ENCODE data around the gene CCND2. TPM values are rescaled to one million over a fixed set of nuclear protein-coding genes. Genes with fewer than 3 reads are reported as not detected.

CCND2 gene
- total RNA-seq, 1 donor from 2014 or later, result 57.5 TPM

DNA sequence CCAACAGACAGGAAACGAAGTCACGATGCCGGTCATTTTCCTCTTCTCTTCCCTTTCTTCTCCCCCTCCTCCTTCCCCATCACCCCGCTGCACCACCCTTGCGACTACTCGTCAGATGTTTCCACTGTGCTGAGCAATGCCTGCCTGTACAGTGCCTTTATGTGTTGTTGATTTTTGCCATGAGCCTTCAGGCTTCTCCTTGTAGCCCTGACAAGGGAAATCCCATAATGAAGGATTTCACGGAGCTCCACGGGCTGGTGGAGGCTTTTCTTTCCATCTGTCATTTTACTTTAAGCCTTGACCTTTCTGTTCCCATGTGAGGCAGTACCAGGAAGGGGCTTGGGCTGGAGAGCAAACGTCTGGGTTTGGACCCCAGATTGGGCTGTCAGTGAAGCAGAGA is 28.7 kb upstream of the CCND2 start:
- DNase-seq (ENCODE audit: extremely low spot score in 2 of 2), result no peak
- TF ChIP-seq, protein P1, sequence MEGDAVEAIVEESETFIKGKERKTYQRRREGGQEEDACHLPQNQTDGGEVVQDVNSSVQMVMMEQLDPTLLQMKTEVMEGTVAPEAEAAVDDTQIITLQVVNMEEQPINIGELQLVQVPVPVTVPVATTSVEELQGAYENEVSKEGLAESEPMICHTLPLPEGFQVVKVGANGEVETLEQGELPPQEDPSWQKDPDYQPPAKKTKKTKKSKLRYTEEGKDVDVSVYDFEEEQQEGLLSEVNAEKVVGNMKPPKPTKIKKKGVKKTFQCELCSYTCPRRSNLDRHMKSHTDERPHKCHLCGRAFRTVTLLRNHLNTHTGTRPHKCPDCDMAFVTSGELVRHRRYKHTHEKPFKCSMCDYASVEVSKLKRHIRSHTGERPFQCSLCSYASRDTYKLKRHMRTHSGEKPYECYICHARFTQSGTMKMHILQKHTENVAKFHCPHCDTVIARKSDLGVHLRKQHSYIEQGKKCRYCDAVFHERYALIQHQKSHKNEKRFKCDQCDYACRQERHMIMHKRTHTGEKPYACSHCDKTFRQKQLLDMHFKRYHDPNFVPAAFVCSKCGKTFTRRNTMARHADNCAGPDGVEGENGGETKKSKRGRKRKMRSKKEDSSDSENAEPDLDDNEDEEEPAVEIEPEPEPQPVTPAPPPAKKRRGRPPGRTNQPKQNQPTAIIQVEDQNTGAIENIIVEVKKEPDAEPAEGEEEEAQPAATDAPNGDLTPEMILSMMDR (IDR thresholded peaks at IDR 0.05), result no peak
- TF ChIP-seq POLR2AphosphoS5 (IDR thresholded peaks at IDR 0.05; ENCODE audit: insufficient read depth in 1 of 2, low read depth in 1 of 2) (no peak), POLR2A (IDR thresholded peaks at IDR 0.05) (no peak)
- no peak overlapping the region for H3K27ac ChIP-seq
- no peak overlapping the region for H3K4me3 ChIP-seq
- no peaks in the 10 kb centered on the region for H3K4me1 ChIP-seq
- no peaks in the 10 kb centered on the region for H3K36me3 ChIP-seq
- intact Hi-C loops (cut with DNase I), result no loop called here
- no peaks in the 10 kb centered on the region for H3K27me3 ChIP-seq
- H3K9me3 ChIP-seq, result no peaks in the 10 kb centered on the region

DNA sequence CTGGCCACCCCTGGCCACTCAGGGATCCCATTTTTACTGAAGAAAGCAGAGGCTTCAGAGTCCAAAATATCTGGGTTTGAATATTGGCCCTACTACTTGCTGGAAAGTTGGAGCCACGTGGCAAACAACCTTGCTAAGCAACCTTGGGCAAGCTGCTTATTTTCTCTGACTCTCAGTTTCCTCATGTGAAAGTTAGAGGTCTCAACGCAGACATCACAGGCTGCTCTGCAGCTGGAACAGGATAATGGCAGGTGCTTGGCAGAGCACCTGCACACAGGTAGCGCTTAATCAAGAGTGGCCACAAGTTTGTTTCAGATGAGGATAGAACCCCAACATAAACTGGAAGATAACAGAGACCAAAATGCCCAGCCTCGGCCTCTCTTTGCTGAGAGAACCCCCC is 28.1 kb upstream of the CCND2 start:
- TF ChIP-seq POLR2AphosphoS5 (IDR thresholded peaks at IDR 0.05; ENCODE audit: insufficient read depth in 1 of 2, low read depth in 1 of 2) (no peak), POLR2A (IDR thresholded peaks at IDR 0.05) (no peak)
- TF ChIP-seq, protein P1 (IDR thresholded peaks at IDR 0.05), result no peak
- intact Hi-C loops (cut with DNase I), result no loop called here
- H3K4me1 ChIP-seq, result no peaks in the 10 kb centered on the region
- no peak for DNase-seq (ENCODE audit: extremely low spot score in 2 of 2)
- H3K36me3 ChIP-seq, result no peaks in the 10 kb centered on the region
- H3K4me3 ChIP-seq, result no peak overlapping the region
- no peak overlapping the region for H3K27ac ChIP-seq
- no peaks in the 10 kb centered on the region for H3K9me3 ChIP-seq
- no peaks in the 10 kb centered on the region for H3K27me3 ChIP-seq

DNA sequence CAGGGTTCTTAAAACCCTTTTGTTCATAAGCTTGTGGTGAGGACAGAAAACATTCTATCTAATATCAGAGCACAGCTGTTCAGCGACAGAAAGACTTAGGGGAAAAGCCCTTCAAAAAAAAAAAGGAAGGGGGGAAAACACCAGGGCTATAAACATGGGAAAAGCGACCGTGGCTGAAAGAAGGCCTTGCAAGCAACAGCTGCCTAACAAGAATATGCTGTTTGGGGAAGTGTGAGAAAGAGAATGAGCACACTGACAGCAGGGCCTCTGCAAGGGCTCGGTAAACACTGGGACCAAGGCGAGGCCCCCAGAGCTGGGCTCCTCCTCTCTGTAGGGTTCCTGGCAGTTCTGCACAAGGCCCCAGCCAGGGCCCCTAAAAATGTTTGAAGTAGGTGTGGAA is 27.4 kb upstream of the CCND2 start:
- TF ChIP-seq POLR2AphosphoS5 (IDR thresholded peaks at IDR 0.05; ENCODE audit: insufficient read depth in 1 of 2, low read depth in 1 of 2) (no peak), POLR2A (IDR thresholded peaks at IDR 0.05) (no peak)
- TF ChIP-seq, protein P1 (IDR thresholded peaks at IDR 0.05), result no peak
- no peak for DNase-seq (ENCODE audit: extremely low spot score in 2 of 2)
- Histone ChIP-seq H3K4me3 (no peak overlapping the region), H3K27me3 (no peaks in the 10 kb centered on the region), H3K4me1 (no peaks in the 10 kb centered on the region), H3K9me3 (no peaks in the 10 kb centered on the region), H3K27ac (no peak overlapping the region), H3K36me3 (no peaks in the 10 kb centered on the region)
- intact Hi-C loops (cut with DNase I), result no loop called here

DNA sequence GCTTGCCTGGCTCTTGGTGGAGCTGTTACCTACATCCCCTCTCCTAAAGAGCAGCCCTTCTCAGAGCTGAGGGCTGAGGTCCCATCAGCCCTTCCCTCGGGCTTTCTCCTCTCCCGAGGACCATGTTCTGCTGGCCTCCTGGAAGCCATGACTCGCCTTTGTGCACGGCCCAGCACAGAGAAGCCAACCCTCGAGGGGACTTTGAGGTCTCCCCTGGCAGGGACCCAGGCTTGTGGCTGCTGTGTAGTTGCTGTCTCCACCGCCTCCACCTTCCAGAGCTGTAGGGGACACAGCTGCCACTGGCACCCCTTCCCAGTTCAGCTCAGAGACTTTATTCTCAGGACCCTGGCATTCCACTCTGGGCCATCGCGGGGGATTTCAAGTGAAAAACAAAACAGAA is 22.9 kb upstream of the CCND2 start:
- H3K9me3 ChIP-seq, result no peaks in the 10 kb centered on the region
- intact Hi-C loops (cut with DNase I), result no loop called here
- TF ChIP-seq POLR2A (IDR thresholded peaks at IDR 0.05) (no peak), POLR2AphosphoS5 (IDR thresholded peaks at IDR 0.05; ENCODE audit: insufficient read depth in 1 of 2, low read depth in 1 of 2) (no peak)
- TF ChIP-seq, protein P1 (IDR thresholded peaks at IDR 0.05), result no peak
- H3K27me3 ChIP-seq, result no peaks in the 10 kb centered on the region
- no peak for DNase-seq (ENCODE audit: extremely low spot score in 2 of 2)
- no peak overlapping the region for H3K27ac ChIP-seq
- no peaks in the 10 kb centered on the region for H3K36me3 ChIP-seq
- no peak overlapping the region for H3K4me3 ChIP-seq
- no peaks in the 10 kb centered on the region for H3K4me1 ChIP-seq

DNA sequence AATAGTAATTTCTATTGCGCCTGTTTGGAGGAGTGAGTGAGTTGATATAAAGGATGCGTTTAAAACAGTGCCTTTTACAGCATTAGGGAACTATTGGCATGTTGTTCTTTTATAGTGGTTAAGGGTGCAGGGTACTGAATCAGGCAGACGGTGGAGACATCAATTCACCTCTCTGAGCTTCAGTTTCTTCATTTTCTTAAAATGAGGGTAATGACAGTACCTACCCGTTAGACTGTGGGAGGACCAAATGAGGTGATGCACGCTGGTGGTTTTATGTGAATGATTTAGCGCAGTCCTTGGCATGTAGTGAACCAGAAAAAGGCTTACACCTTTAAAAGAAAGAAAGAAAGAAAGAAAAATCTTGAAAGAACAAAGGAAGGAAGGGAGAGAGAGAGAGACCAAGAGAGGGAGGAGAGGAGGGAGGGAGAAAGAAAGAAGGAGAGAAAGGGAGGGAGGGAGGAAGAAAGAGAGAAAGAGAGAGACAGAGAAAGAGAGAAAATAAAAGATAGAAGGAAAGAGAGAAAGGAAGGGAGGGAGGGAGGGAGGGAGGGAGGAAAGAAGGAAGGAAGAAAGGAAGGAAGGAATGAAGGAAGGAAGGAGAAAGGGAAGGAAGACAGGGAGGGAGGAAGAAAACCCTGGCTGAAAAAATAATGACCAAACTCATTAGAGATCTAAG is 22.2 kb upstream of the CCND2 start:
- intact Hi-C loops (cut with DNase I), result no loop called here
- Histone ChIP-seq H3K36me3 (no peaks in the 10 kb centered on the region), H3K4me3 (no peak overlapping the region), H3K27ac (no peak overlapping the region), H3K9me3 (no peaks in the 10 kb centered on the region), H3K27me3 (no peaks in the 10 kb centered on the region), H3K4me1 (no peaks in the 10 kb centered on the region)
- TF ChIP-seq POLR2AphosphoS5 (IDR thresholded peaks at IDR 0.05; ENCODE audit: insufficient read depth in 1 of 2, low read depth in 1 of 2), result no peak
- TF ChIP-seq POLR2A (IDR thresholded peaks at IDR 0.05), result no peak
- TF ChIP-seq, protein P1 (IDR thresholded peaks at IDR 0.05), result no peak
- no peak for DNase-seq (ENCODE audit: extremely low spot score in 2 of 2)
